SIG-M5 treated with dmso at 0.1 percent for 504 hours (cell line): Measurements from ENCODE around the gene SIM1.
"Not testable (repeated sequence)": the region's sequence is repeated elsewhere in the genome, so short reads cannot be mapped to it uniquely, and the experiment has no call there.

Experiments used
- DNase-seq: peaks from one replicate; lab custom pipeline; 2025; ENCODE audit not compliant: unreplicated experiment; lab: John Stamatoyannopoulos, UW

Gene SIM1

DNA sequence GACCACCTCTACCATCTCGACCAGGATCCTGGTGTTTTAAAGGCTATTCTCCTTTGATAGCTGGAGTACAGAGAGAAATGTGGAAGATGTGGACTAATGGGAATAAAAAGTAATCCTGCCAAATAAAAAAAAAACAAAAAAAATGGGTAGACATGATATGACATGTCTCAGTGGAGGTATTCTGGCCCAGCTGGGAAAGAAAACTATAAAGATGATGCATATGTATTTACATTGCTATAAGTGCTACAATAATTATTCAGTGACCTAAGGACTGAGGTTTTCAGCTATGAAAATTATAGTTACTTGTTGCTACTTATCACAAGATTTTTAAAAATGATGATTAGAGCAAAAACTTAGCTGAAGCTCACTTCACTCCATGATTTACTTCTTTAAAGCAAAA lies 101.1 kb downstream of the SIM1 start:
- DNase-seq, result no peak

DNA sequence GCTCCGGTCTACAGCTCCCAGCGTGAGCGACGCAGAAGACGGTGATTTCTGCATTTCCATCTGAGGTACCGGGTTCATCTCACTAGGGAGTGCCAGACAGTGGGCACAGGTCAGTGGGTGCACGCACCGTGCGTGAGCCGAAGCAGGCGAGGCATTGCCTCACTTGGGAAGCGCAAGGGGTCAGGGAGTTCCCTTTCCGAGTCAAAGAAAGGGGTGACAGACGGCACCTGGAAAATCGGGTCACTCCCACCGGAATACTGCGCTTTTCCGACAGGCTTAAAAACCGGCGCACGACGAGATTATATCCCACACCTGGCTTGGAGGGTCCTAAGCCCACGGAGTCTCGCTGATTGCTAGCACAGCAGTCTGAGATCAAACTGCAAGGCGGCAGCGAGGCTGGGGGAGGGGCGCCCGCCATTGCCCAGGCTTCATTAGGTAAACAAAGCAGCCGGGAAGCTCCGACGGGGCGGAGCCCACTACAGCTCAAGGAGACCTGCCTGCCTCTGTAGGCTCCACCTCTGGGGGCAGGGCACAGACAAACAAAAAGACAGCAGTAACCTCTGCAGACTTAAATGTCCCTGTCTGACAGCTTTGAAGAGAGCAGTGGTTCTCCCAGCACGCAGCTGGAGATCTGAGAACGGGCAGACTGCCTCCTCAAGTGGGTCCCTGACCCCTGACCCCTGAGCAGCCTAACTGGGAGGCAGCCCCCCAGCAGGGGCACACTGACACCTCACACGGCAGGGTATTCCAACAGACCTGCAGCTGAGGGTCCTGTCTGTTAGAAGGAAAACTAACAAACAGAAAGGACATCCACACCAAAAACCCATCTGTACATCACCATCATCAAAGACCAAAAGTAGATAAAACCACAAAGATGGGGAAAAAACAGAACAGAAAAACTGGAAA lies 109.7 kb downstream of the SIM1 start:
- DNase-seq, result not testable (repeated sequence)

GRCh38 chr6:100353276-100354015 lies 111.3 kb downstream of the SIM1 start:
- no peak for DNase-seq

- no peak for DNase-seq
Observed at GRCh38 chr6:100350139-100350538, 114.6 kb downstream of the SIM1 start.

GRCh38 chr6:100349366-100349765 lies 115.4 kb downstream of the SIM1 start:
- no peak for DNase-seq

GRCh38 chr6:100347901-100348550 lies 116.7 kb downstream of the SIM1 start:
- DNase-seq, result peak; percentile 21

- no peak for DNase-seq
Observed at GRCh38 chr6:100346828-100347227, 117.9 kb downstream of the SIM1 start.

DNA sequence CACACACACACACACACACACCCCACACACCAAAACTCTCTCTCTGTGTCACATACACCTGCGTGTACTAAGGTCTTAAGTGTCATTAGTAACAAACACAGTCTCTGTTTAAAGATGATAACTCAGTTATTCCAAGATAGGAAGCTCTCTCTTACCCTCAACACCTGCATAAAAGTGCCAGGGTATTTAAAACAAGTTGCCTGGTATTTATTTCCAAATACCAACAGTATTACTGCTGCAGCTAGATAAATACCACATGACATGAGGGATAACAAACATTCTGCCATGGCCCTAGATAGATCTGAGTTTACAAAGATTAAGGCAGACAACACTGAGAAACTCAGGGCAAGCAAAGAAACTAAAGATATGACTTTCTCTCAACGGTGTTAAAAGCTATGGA lies 118.5 kb downstream of the SIM1 start:
- DNase-seq, result no peak

DNA sequence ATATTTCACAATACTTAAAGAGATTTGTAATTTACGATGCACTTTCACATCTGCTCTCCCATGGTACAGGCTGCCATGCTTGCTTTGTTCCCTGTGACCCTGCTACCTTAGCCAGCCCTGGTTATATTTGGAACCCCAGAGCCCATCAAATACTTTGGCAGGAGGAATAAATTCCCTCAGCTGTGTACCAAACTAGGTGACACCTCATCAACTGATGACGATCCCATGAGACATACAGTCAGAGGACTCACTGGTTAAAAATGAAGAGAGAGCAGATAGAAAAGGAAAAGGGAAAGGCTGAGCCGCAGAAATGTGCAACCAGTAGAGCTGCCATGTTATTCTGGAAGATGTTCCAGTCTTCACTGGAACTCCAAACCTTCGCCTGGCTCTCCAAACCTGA lies 120.0 kb downstream of the SIM1 start:
- no peak for DNase-seq

DNA sequence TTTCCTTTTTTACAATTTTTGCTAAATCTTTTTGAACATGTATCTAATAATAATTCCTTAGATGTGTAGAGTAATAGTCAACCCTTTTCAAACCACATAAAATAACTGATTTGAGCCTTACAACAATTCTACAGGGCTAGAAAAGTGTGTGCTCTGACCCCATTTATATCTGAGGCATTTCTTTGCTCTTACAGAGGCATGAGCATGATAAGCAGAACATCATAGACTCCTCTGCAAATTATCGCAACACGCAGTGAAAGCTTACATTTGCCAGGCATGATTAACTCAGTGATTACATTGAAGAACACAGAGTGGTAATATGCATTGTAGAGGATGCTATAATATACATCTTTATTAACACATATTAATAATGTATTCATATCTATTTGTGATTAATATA lies 120.4 kb downstream of the SIM1 start:
- DNase-seq, result no peak

DNA sequence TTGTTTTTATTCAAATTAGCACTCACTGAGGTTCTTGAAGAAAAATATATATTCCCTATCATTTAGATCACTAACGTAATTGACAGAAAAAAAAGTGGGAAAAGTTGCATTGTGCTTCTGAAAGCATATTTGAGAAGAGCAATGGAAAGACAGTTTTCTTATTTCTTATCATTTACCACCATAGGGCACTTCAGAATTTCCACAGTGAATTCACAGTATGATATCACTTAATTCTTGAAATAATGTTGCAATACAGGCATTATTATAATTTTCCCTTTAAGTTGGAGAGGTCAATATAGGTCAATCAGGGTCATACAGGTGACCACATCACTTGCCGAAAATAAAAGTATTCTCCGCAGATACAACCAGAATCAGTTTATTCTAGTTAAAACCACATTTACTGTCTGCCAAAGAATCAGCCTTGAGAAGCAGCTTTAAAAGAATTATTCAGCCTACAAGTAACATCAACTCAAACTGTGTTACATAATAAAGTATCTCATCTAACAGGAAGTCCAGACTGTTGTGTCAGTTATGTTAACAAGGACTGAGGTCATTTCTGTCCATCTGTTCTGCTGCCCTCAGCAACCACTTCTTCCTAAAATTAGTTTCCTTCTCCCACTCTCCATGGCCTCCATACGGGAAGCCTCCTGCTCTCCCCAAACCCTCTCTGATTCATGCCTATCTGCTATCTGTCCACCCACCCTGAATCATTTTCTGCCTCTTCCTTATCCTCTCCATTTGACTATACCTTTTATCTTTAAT lies 121.2 kb downstream of the SIM1 start:
- DNase-seq, result peak; percentile 5

- no peak for DNase-seq
Observed at GRCh38 chr6:100342830-100343229, 121.9 kb downstream of the SIM1 start.

GRCh38 chr6:100339574-100340255 lies 125.0 kb downstream of the SIM1 start:
- no peak for DNase-seq

DNA sequence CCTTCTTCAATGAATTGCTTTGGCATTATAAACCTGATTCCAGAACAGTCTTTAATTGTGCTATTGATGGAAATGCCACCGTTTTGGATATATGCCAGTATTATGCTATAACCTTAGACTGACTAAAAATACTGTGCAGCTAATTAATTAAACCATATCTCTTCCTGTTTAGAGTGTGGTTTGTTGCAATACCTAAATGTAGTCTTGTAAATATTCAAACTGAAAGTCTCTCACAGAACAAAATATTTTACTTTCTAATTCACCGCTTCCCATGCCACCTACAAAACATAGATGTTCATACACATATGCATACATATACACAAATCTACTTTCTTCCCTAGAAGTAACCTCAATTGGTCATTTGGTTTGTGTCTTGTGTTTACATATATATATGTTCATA lies 126.6 kb downstream of the SIM1 start:
- DNase-seq, result no peak

GRCh38 chr6:100336876-100337275 lies 127.8 kb downstream of the SIM1 start:
- DNase-seq, result no peak

DNA sequence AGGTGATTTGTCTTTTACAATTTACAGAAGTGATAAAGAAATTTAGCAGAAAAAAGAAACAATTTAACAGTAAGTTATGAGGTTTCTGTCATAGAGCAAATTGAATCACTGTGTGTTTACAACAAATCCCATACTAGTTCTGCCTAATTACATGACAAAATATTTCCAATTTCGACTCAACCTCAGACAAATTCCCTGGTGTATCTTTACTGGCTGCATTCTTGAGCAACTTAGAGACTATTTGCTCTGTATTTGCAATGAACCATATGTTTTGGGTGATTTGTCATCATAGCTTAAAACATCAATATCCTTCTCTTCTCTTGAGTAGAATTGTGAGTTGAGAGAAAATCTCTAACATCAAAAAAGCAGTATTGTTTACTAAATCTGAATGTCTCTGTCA lies 128.7 kb downstream of the SIM1 start:
- no peak for DNase-seq
